CD4-positive, alpha-beta T cell treated with Interleukin-2 at 100 ng/mL for 4 hours (primary cell): ENCODE results near the gene POLR3A.

ENCODE experiments used
- DNase-seq: peaks from one replicate; pipeline ENCODE4 v3.0.0-alpha.2; 2020; ENCODE audit warnings: low spot score

Gene POLR3A

GRCh38 chr10:78046711-78047269, 17.5 kb upstream of the POLR3A start:
- no peak for DNase-seq

DNA sequence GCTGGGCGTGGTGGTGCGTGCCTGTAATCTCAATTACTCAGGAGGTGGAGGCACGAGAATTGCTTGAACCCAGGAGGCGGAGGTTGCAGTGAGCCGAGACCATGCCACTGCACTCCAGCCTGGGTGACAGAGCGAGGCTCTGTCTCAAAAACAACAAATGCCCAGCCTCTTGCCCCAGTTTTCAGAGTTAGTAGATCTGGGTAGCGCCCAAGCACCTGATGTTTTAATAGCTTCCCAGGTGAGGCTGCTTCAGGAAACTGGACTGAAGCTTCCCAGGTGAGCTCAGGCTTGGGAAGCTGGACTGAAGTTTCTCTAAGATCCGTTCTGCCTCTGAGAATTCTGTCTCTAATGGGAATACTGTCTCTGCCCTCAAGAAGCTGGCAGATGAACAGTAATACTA, 16.5 kb upstream of the POLR3A start:
- DNase-seq = no peak

DNA sequence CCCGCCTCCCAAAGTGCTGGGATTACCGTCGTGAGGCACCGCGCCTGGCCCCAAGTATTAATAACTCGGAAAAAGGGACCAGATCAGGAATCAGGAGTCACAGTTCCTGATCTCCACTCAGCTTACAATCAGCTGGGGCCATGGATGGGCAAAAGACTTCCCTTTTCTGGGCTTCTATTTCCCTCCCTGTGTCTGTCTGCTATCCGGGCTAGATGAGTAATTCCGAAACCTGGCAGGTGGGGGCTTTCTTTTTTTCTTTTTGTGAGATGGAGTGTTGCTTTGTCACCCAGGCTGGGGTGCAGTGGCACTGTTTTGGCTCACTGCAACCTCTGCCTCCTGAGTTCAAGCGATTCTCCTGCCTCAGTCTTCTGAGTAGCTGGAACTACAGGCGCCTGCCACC, 15.9 kb upstream of the POLR3A start:
- DNase-seq = peak; percentile 8

DNA sequence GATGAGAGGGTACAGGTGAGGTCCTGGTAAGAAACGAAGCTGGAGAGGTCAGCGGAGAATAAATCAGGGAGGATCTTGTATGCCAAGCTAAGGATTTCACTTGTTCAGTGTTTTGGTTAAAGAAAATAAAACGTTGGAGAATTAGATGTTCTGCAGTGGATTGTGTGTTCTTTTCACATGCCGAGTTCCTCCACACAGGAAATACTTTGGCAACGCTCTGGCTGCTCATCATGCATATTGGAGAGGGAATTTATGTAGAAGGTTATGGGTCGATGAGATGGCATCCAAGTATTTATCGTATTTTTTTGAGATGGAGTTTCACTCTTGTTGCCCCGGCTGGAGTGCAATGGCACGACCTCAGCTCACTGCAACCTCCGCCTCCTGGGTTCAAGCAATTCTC, 15.4 kb upstream of the POLR3A start:
- DNase-seq = no peak

- no peak for DNase-seq
Measured at GRCh38 chr10:78044179-78044578, 14.9 kb upstream of the POLR3A start.

GRCh38 chr10:78042752-78043104, 13.4 kb upstream of the POLR3A start:
- no peak for DNase-seq

DNA sequence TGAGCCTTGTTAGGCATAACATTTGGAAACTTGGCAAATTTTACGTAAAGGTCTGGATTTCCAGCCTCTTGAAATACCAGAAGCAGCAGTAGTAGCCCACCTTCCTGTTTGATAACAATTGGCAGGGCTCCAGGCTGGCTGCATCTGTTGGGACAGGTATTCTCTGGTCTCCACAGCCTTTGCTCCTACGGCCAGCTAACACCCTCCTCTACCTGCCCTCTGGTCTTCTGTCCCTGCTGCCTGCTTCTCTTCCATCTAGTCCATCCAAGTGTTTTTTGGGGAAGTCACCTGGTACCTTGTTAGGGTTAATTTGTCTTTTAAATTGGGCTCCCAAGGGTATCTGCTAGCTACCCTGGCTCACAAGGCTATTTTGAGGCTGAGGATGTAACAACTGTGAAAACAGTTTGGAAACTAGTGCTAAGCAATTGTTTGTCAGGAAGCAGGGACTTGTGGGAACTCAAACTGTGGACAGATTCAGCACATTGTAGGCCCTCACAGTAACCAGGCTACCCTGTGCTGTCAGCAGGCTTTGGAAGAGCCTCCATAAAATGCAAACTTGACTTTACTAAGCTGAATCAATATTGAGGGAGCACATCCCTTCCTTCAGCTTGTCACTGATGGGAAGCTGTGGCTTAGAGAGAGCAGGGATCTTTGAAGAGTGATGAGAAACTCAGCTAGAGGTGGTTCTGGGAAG, 12.9 kb upstream of the POLR3A start:
- DNase-seq = no peak

- no peak for DNase-seq
Measured at GRCh38 chr10:78041170-78042057, 12.1 kb upstream of the POLR3A start.

- DNase-seq = no peak
Measured at GRCh38 chr10:78039743-78040142, 10.4 kb upstream of the POLR3A start.

GRCh38 chr10:78038791-78039547, 9.7 kb upstream of the POLR3A start:
- DNase-seq = no peak

DNA sequence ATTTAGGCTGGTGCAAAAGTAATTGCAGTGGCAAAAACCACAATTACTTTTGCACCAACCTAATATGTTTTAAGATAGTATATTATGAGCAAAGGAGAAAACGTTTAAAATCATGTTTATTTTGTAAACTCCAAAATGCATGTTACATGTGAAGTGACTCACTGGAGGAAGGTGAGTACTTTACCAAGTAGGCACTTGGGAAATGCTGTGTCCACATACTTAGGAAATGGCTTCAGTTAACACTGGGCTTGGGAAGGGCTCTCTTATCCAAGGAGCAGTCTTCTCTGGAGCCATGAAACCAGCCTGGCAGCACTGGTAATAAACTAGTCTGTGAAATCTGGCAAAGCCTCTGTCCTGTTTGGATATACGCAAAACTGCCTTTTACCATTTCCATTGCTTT, 8.8 kb upstream of the POLR3A start:
- DNase-seq = no peak

- no peak for DNase-seq
Measured at GRCh38 chr10:78035933-78036583, 6.7 kb upstream of the POLR3A start.

- no peak for DNase-seq
Measured at GRCh38 chr10:78035437-78035836, 6.1 kb upstream of the POLR3A start.

- no peak for DNase-seq
Measured at GRCh38 chr10:78035025-78035424, 5.7 kb upstream of the POLR3A start.

DNA sequence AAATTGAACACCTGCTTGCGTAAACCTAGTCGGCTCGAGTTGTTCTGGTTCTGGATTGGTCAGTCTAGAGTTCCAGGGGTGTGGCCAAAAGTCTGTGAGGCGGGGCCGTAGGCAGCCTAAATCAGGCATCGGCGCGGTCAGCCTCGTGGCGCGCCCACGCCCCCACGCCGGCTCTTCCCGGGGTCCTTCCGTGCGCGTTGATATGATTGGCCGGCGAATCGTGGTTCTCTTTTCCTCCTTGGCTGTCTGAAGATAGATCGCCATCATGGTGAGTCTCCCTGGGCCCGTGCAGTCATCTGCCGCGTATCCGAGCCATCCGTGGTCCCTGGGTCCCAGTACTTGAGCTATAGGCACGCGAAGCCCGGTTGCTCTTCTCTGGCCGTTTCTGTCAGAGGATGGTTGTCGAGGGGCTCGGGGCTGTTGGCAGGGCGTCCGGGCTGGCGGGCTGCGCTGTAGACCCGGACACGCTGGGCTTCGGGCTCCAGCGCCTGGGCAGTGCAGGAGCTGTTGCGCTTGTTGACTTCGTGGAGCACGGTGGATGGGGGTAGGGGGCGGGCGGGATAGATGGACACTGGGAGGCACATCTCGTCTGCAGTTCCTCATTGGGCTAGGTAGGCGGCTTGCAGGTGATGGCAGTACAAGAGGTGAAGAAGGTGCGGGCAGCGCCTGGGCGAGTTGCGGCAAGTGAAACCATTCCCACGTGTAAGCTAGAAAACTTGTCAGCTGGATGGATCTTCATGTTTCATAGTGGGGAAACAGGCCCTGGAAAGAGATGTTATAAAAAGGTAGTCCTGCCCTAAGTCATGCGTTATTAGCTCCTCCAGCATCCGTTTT, 4.5 kb upstream of the POLR3A start, which contains the start of gene RPS24:
Gene RPS24, plus strand, starts transcription at position 227 of the 834 bp plus-strand sequence. Its CDS starts 39 bp downstream, at position 266.
- DNase-seq = peak; percentile 97

DNA sequence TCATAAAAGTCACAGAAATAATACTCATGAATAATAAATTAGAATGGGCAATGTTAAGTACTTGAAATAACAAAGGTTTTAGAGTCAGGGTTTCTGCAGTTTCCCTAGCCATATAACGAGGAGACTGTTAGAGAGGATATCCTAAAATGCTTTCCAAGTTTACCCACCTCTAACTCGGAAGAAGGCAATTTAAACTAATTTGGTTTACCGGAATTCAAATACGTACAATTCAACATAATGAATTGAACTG, 4.0 kb upstream of the POLR3A start:
- no peak for DNase-seq

- DNase-seq = peak; percentile 18
Measured at GRCh38 chr10:78028438-78029268, 662 bp downstream of the POLR3A start.

- no peak for DNase-seq
Measured at GRCh38 chr10:78025685-78026364, 3.5 kb downstream of the POLR3A start.

DNA sequence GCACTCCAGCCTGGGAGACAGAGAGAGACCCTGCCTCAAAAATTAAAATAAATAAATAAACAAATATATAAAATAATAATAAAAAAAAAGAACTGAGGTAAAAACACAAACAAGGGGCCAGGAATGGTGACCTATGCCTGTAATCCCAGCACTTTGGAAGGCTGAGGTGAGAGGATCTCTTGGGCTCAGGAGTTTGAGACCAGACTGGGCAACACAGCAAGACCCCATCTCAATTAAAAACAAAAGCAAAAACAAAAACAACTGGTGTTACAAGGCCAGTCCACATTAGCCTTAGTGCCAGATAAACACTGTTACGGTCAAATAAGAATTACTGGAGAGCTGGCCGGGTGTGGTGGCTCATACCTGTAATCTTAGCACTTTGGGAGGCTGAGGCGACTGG, 5.6 kb downstream of the POLR3A start:
- DNase-seq = no peak

DNA sequence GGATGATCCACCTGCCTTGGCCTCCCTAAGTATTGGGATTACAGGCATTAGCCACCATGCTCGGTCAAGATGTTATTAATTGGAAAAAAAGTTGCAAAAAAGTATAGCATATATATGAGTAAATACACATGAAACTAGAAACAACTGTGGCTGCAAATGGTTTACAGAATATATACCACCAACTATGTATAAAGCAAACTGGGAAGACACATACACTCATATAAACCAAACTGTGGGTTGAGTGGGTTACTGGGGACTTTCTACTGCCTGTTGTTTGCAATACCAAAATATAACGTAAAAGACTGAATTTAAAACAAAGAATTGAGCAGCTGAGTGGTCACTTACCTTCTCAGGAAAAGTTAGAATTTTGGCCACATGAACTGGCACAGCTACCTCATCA, 8.1 kb downstream of the POLR3A start:
- DNase-seq = no peak
